ENCODE measurements around the gene NTM. TPM values are rescaled to one million over a fixed set of nuclear protein-coding genes. Genes with fewer than 3 reads are reported as not detected.

The NTM gene
- total RNA-seq, 2 experiments from 2014 or later: not detected

DNA sequence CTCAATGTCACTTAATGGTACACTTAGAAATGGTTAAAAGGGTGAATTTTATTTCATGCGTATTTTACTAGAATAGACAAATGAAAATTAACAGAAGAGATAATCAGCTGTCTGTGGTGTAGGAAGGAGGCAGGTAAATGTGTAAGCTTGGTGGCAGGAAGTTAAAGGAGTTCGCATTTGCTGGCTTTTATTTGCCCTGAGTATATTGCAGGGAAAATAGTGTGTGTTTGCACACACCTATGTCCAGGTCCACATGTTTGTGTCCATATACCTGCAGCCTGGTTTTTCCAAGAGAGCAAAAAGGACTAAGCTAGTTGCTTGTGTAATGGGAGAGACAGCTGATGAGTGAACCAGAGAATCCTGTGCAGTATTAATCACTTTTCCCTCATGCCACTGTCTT is 16.0 kb downstream of the NTM start:
- DNase-seq: no peak
- Mint-ChIP-seq H3K27me3 (no peaks in the 10 kb centered on the region), H3K27ac (no peak overlapping the region), H3K4me3 (no peak overlapping the region), H3K4me1 (no peaks in the 10 kb centered on the region), H3K9me3 (no peaks in the 10 kb centered on the region), H3K36me3 (no peaks in the 10 kb centered on the region)
- no peak for ATAC-seq (ENCODE audit: low read depth)
- POLR2A ChIA-PET: no interaction called here

GRCh38 chr11:131388030-131388429 is 17.6 kb downstream of the NTM start:
- H3K9me3 Mint-ChIP-seq: no peaks in the 10 kb centered on the region
- POLR2A ChIA-PET: no interaction called here

DNA sequence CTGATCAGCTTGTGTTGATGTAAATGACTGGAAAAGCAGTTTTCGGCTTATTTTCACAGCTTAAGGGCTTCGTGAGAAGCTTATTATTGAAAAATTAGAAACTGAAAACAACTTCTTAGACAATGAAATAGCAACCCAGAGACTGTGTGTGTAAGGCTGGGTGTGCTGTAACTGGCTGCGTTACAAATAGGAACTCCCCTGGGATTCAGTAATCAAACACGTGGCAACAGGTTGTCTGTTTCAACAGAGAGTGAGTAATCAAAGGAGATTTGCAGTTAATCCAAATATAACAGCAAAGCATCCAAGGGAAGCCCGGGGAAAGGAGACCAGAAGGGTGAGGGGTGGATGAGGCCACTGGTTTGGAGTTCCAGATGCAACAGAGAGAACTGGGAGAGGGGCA is 19.2 kb downstream of the NTM start:
- POLR2A ChIA-PET: no interaction called here
- no peaks in the 10 kb centered on the region for H3K4me1 Mint-ChIP-seq

More at GRCh38 chr11:131388030-131388429, 17.6 kb downstream of the NTM start:
- Mint-ChIP-seq H3K36me3 (no peaks in the 10 kb centered on the region), H3K4me3 (no peak overlapping the region), H3K27me3 (no peaks in the 10 kb centered on the region), H3K4me1 (no peaks in the 10 kb centered on the region), H3K27ac (no peak overlapping the region)
- DNase-seq (no peak), ATAC-seq (ENCODE audit: low read depth) (no peak)

GRCh38 chr11:131391176-131391575 is 20.8 kb downstream of the NTM start:
- Mint-ChIP-seq H3K4me3 (no peak overlapping the region), H3K27me3 (no peaks in the 10 kb centered on the region), H3K36me3 (no peaks in the 10 kb centered on the region), H3K4me1 (no peaks in the 10 kb centered on the region), H3K27ac (no peak overlapping the region), H3K9me3 (no peaks in the 10 kb centered on the region)
- POLR2A ChIA-PET: no interaction called here
- no peak for DNase-seq
- no peak for ATAC-seq (ENCODE audit: low read depth)

More for the DNA sequence above, 19.2 kb downstream of the NTM start:
- Mint-ChIP-seq H3K4me3 (no peak overlapping the region), H3K27me3 (no peaks in the 10 kb centered on the region), H3K27ac (no peak overlapping the region), H3K36me3 (no peaks in the 10 kb centered on the region), H3K9me3 (no peaks in the 10 kb centered on the region)
- ATAC-seq (ENCODE audit: low read depth): no peak
- DNase-seq: no peak

DNA sequence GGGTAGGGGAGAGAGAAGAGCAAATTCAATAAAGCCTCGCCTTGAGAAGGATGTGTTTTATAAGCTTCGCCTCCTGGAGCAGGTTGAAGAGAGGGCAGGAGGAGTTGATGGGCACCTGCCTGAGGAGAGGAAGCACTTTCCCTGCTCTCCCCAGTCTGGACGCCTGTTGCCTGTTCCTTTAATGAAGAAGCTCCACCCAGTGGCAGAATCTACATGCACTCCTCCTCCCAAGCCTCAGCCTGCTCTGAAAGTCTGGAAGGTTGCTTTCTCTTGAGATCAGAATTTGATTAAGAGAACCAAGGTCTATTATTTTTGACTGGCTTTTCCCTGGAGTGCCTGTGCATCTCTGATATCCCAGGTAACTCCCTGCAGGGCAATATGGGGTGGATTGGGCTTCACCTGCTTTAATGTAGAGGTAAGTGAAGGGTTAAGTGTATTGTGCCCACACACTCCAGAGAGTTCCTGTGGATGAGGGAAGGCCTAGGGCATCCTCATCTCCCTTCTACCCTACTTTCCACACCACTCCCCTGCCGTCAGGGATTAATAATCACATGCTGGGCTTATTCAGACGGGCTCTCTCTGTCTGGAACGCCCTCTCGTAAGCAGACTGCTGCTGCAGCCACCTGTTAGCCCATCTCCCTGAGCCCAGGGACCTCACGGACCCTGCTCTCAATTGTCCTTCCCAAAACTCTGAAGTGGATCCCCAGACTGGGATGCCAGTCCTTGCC is 22.3 kb downstream of the NTM start:
- POLR2A ChIA-PET: no interaction called here
- Mint-ChIP-seq H3K4me3 (no peak overlapping the region), H3K4me1 (no peaks in the 10 kb centered on the region), H3K27me3 (no peaks in the 10 kb centered on the region), H3K36me3 (no peaks in the 10 kb centered on the region), H3K9me3 (no peaks in the 10 kb centered on the region), H3K27ac (no peak overlapping the region)
- DNase-seq (no peak), ATAC-seq (ENCODE audit: low read depth) (no peak)

DNA sequence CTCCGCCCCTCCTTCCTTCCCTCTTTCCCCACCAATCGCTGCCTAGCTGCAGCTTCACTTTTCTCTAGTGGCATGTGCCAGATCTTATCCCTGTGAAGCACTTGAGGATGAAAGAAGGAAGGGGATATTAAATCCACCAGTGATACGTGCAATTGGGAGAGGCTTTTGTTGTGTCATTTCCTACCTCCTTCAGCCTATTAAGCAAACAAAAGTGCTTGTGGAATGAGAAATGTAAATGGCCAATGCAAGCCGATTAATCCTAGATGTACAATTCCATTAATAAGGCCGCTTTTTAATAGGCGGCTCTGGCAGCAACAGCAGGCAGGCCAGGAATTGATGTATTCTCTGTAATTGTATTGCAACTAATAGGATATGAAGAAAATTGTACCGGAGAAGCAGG is 23.3 kb downstream of the NTM start:
- H3K9me3 Mint-ChIP-seq: no peaks in the 10 kb centered on the region

GRCh38 chr11:131397675-131398074 is 27.3 kb downstream of the NTM start:
- POLR2A ChIA-PET: no interaction called here

More for the DNA sequence above, 23.3 kb downstream of the NTM start:
- Mint-ChIP-seq H3K27me3 (no peaks in the 10 kb centered on the region), H3K4me3 (no peak overlapping the region), H3K4me1 (no peaks in the 10 kb centered on the region), H3K27ac (no peak overlapping the region), H3K36me3 (no peaks in the 10 kb centered on the region)
- DNase-seq (no peak), ATAC-seq (ENCODE audit: low read depth) (no peak)
- POLR2A ChIA-PET: no interaction called here

GRCh38 chr11:131402040-131402439 is 31.6 kb downstream of the NTM start:
- no peak overlapping the region for H3K27ac Mint-ChIP-seq
- POLR2A ChIA-PET: no interaction called here
- no peak overlapping the region for H3K4me3 Mint-ChIP-seq
- no peaks in the 10 kb centered on the region for H3K4me1 Mint-ChIP-seq
- DNase-seq (no peak), ATAC-seq (ENCODE audit: low read depth) (no peak)
- H3K36me3 Mint-ChIP-seq: no peaks in the 10 kb centered on the region
- H3K27me3 Mint-ChIP-seq: no peaks in the 10 kb centered on the region
- H3K9me3 Mint-ChIP-seq: no peaks in the 10 kb centered on the region

More at GRCh38 chr11:131397675-131398074, 27.3 kb downstream of the NTM start:
- Mint-ChIP-seq H3K9me3 (no peaks in the 10 kb centered on the region), H3K27me3 (no peaks in the 10 kb centered on the region), H3K36me3 (no peaks in the 10 kb centered on the region), H3K27ac (no peak overlapping the region), H3K4me3 (no peak overlapping the region), H3K4me1 (no peaks in the 10 kb centered on the region)
- no peak for ATAC-seq (ENCODE audit: low read depth)
- no peak for DNase-seq

- Mint-ChIP-seq H3K27ac (no peak overlapping the region), H3K4me3 (no peak overlapping the region), H3K27me3 (no peaks in the 10 kb centered on the region), H3K4me1 (no peaks in the 10 kb centered on the region), H3K9me3 (no peaks in the 10 kb centered on the region), H3K36me3 (no peaks in the 10 kb centered on the region)
- POLR2A ChIA-PET: no interaction called here
- ATAC-seq (ENCODE audit: low read depth) (no peak), DNase-seq (no peak)
Measured at GRCh38 chr11:131404010-131404409, 33.6 kb downstream of the NTM start.

DNA sequence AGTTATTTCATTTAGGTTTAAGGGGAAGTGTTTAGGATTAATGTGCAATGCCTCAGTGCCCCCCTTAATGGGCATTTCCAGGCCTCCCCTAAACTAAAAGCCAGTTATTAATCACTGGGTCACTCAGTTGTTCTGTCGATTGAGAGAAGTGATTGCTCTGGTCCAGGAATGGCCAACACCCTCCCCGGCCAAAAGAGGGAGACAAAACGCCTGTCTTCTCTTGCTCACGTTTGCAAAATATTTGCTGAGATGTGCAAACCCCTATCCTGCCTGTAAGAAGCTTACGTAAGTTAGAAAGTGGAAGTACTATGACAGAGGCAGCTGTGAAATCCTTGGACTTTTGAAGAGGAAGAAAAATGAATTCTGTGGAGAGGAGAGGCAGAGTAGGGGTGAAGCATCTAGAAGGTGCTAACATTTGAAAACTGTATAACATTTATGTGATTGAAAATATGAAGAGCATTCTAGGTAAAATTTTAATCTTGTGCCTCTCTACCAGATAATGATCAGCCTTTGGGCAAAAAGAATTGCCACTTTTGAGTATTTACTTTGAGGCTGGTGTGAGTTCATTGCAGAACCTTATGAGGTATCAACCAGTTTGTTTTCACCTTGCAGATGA is 37.7 kb downstream of the NTM start:
- H3K27me3 Mint-ChIP-seq: no peaks in the 10 kb centered on the region
- H3K9me3 Mint-ChIP-seq: no peaks in the 10 kb centered on the region
- no peak for DNase-seq

GRCh38 chr11:131409345-131409744 is 38.9 kb downstream of the NTM start:
- Mint-ChIP-seq H3K4me3 (no peak overlapping the region), H3K27me3 (no peaks in the 10 kb centered on the region), H3K27ac (no peak overlapping the region), H3K4me1 (no peaks in the 10 kb centered on the region), H3K36me3 (no peaks in the 10 kb centered on the region), H3K9me3 (no peaks in the 10 kb centered on the region)
- ATAC-seq (ENCODE audit: low read depth) (no peak), DNase-seq (no peak)
- POLR2A ChIA-PET: no interaction called here

More for the DNA sequence above, 37.7 kb downstream of the NTM start:
- H3K4me3 Mint-ChIP-seq: no peak overlapping the region
- H3K36me3 Mint-ChIP-seq: no peaks in the 10 kb centered on the region
- H3K4me1 Mint-ChIP-seq: no peaks in the 10 kb centered on the region
- POLR2A ChIA-PET: no interaction called here
- no peak overlapping the region for H3K27ac Mint-ChIP-seq
- ATAC-seq (ENCODE audit: low read depth): no peak

GRCh38 chr11:131411636-131412035 is 41.2 kb downstream of the NTM start:
- no peaks in the 10 kb centered on the region for H3K4me1 Mint-ChIP-seq
- DNase-seq (no peak), ATAC-seq (ENCODE audit: low read depth) (no peak)
- no peak overlapping the region for H3K27ac Mint-ChIP-seq
- no peak overlapping the region for H3K4me3 Mint-ChIP-seq
- no peaks in the 10 kb centered on the region for H3K9me3 Mint-ChIP-seq
- H3K27me3 Mint-ChIP-seq: no peaks in the 10 kb centered on the region
- H3K36me3 Mint-ChIP-seq: no peaks in the 10 kb centered on the region
- POLR2A ChIA-PET: no interaction called here

DNA sequence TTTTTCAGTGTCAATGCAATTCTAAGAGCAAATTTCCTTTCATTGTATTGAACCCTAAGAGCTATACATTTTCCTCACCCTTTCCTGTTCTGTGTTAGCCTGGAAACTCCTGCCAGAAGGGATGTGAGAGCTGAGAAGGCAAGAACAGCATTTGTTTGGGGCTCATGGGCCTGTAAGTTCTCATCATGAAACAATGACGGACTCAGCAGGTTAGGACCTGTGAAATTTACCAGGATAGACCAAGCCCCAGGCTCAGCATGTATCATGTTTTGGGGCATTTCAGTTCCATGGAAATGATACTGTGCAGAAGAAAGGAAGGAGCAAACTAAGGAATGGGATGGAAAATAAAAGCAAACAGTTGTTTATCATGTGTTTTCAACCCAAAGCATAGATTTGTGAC is 41.6 kb downstream of the NTM start:
- POLR2A ChIA-PET: no interaction called here
- Mint-ChIP-seq H3K9me3 (no peaks in the 10 kb centered on the region), H3K4me3 (no peak overlapping the region), H3K27me3 (no peaks in the 10 kb centered on the region), H3K36me3 (no peaks in the 10 kb centered on the region), H3K27ac (no peak overlapping the region), H3K4me1 (no peaks in the 10 kb centered on the region)
- ATAC-seq (ENCODE audit: low read depth): no peak
- DNase-seq: no peak

DNA sequence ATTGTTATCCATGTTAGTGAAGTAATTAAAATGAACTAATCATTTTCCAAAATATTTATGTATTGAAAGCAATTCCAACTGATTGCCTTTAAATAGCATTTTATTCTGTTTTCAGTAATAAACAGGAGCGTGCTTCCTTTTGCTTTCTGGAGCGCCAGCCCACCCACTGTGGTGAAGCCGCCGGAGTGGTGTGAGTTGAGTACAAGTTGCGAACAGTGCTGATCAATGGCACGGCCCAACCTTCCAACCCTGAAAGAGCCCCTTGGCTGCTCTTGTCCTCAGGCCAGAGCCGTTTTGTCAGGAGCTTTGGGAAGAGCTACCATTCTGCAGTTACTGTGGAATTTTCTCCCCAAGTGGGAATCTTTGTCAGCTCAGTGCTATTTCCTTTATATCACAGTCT is 42.8 kb downstream of the NTM start:
- POLR2A ChIA-PET: no interaction called here
- no peaks in the 10 kb centered on the region for H3K36me3 Mint-ChIP-seq
- no peaks in the 10 kb centered on the region for H3K27me3 Mint-ChIP-seq
- no peak for DNase-seq
- no peaks in the 10 kb centered on the region for H3K9me3 Mint-ChIP-seq
- H3K4me3 Mint-ChIP-seq: no peak overlapping the region
- no peak for ATAC-seq (ENCODE audit: low read depth)
- no peaks in the 10 kb centered on the region for H3K4me1 Mint-ChIP-seq
- H3K27ac Mint-ChIP-seq: no peak overlapping the region
